ENCODE measurements around the gene VPS33B.
A peak's percentile ranks its signal among the peaks of the same experiment; 100 is the strongest.
"Not testable (repeated sequence)": the region's sequence is repeated elsewhere in the genome, so short reads cannot be mapped to it uniquely, and the experiment has no call there.

VPS33B gene

DNA sequence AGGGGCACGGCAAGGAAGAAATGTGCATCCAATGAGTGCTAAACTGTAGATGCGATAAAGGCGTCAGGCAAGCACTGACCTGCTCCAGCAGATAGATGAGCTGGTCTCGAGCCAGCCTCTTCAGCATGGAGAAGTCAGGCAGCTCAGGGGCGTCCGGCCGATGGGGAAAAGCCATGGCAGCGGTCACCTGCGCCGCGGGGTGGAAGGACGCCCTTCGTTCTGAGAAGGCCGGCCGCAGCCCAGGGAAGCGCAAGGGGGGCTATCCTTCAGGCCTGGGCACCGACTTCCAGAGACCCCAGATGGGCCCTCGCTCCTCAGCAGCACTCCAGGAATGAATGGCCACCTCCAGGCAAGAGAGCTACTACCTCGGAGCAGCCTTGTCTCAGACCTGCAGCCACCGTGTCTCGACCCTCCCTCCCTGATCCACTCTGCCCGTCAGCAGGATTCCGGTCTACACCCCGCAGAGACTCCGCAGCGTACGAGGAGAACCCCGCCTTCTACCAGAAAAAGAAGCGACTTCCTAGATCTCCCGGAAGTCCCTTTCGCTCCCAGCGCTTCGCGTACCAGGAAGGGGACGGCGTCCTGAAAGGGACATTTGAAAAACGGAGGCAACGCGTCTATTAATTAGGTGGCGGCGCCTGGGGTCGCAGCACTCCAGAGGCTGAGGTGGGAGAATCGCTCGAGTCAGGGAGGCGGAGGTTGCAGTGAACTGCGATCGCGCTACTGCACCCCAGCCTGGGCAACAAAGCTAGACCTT is at the start of gene VPS33B:
TSS of gene VPS33B (minus strand) at position 520 of the 757 bp plus-strand sequence. CDS start at position 175, 345 bp downstream.
- peak; percentile 91 for DNase-seq

DNA sequence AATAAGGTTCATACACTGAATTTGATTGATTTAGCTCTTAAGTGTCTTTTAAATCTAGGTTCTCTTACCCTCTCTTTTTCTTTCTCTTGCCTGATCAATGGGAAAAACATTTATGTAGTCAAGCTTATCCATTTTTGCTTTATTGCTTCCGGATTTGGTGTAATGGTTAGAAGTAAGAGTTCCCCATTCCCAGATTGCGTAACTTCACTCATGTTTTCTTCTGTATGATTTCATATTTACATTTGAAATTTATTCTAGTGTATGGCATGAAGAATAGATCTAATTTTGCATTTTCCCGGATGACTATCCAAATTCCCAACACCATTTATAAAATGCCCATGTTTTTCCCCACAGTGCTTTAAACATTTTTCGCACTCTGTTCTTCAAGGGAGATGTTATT is 49.8 kb upstream of the VPS33B start:
- no peak for DNase-seq

DNA sequence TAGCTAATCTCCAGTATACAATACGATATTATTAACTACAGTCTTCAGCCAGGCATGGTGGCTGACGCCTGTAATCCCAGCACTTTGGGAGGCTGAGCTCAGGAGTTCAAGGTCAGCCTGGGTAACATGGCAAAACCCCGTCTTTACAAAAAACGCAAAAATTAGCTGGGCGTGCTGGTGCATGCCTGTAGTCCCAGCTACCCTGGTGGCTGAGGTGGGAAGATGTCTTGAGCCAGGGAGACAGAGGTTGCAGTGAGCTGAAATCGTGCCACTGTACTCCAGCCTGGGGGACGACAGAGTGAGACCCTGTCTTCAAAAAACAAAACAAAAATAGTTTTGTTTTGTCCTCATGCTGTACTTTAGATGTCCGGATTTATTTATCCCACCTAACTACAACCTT is 48.5 kb upstream of the VPS33B start:
- no peak for DNase-seq

- DNase-seq: no peak
Observed at GRCh38 chr15:91068966-91069365, 46.6 kb upstream of the VPS33B start.

GRCh38 chr15:91068436-91068835 is 46.0 kb upstream of the VPS33B start:
- no peak for DNase-seq

DNA sequence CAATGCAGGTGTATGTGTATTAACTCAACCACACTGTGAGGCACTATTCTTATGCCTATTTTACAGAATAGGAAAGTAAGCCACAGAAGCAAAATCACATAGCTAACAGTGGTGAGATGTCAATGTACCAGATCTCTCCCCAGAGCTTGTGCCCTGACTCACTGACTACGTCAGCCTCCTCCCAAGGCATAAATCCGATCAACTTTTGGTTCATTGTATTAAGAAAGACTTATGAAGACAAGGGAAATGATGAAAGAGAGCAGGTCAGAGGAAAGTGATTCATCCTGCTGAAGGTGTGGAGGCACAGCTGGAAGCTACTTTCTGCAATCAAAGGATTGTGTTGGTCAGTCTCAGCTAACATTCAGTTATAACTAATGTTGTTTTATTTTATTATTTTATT is 44.6 kb upstream of the VPS33B start:
- DNase-seq: no peak

DNA sequence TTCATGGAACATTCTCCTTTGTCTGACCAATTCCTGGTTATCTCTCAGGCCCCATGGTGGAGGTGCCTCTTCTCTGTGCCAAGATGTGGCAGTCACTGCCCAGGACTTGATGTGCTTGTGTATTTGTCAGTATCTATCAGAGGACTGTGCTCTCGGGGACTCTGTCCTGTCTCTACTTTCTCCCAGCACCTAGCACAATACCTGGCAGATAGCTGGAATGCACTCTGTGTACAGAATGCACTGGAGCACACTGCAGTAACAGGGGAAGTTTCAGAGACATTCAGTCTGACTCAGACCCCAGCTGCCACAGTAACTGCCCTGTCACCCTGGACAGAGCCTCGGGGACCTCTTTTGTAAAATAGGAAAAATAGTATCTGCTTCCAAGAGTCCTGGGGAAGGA is 43.1 kb upstream of the VPS33B start:
- no peak for DNase-seq

DNA sequence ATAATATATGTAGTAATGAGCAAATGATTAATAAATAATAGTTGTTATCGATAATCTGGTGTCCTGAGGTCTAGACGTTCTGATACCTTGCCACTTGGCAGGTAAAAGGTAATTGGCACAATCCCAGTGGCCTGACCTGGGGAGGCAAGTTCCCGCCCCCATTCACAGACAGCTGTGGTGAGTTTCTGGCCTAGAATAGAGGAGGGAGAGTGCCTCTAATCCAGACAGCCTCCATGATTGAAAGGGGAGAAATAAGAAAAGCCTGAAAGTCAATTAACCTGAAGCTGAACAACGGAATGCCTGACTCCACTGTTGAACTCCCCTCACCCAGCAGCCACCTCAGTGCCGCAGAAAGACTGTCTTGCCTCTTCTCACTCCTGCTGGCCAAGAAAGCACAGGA is 39.6 kb upstream of the VPS33B start:
- no peak for DNase-seq

- DNase-seq: no peak
Observed at GRCh38 chr15:91061230-91061629, 38.8 kb upstream of the VPS33B start.

DNA sequence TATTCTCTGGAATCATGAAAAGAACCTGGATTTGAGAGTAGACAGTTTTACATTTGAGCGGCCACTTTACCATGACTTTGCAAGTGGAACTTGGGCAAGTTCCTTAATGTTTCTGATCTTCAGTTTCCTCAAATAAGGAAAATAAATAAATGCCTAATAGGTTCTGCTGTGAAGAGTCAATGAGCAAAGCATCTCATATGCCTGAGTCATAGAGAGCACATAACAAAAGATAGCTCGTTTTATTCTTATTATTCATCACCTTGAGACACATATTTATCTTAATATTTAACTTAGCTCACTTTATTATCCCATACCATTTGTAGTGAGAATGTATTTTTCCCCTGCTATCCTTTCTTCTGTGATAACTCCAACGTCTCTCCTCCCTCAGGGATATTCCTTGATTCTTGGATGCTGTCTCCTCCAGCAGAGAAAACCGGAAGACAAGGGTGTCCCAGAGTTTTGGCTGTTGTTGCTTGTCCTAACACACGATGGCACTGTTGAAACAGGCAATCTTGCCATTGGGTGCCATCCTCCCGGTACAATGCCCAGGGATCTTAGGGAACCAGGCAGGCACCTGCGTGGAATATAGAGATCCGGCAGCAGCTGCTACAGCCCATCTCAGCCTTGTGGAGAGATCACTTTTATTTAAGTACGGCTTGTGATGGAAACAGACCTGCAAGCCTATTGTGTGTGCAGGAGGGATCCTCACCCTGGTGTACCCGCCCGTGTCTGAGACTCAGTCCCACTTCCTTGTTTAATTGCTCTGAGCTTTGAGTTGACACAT is 33.3 kb upstream of the VPS33B start:
- peak; percentile 53 for DNase-seq

GRCh38 chr15:91054816-91055215 is 32.4 kb upstream of the VPS33B start:
- DNase-seq: no peak

DNA sequence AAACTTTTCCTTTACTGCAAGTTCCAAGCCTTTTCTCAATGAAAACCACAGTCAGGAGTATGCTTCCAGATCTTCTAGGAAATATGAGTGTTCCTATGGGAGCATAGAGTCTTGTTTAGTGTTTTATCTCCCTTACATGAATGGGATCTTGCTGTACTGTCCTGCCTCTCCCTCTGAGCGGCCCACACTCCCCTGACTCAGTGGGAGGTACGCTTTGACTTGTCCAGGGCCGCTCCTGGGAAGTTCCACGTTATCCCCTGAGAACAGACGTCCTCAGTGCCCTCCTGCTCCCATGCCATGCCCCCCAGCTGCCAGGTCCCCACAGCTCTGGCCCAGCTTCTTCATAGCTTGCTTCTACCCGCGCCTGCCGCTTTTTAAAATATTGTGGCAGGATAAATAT is 28.9 kb upstream of the VPS33B start:
- no peak for DNase-seq

GRCh38 chr15:91050128-91050455 is 27.7 kb upstream of the VPS33B start:
- no peak for DNase-seq

DNA sequence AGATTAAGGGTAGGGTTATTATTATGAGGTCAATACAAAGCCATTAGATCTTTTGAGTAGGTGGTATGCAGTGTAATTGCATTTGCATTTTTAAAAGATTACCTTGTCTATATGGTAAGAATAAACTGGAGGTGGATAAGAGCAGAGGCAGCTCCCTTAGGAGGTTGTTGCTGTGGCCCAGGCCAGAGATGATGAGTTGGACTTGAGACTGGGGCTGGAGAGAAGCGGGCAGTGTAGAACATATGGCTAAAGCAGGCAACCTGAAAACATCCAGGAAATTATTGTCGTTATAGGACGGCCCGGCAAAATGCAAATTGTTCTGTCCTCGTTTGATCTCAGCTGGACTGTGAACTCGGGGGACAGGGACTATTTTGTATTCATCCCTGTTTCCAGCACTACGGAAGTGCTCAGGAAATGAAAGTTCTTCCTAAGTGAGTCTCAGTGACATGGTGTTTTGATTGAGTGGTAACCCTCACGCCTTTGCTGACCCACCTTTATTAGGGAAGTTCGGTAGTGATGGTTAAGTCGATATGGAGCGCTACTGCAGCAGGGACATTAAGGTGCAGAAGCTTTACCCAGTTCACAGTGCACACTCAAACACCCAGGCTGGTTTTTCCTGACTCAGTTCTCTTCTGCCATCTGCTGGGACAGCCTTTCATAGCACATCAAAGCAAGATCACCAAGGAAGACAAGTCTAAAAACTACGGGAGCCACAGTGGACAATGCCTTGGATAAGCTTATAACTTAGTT is 27.2 kb upstream of the VPS33B start:
- peak; percentile 65 for DNase-seq

GRCh38 chr15:91047545-91048199 is 25.3 kb upstream of the VPS33B start:
- peak; percentile 16 for DNase-seq

- not testable (repeated sequence) for DNase-seq
Observed at GRCh38 chr15:91046056-91046455, 23.7 kb upstream of the VPS33B start.

DNA sequence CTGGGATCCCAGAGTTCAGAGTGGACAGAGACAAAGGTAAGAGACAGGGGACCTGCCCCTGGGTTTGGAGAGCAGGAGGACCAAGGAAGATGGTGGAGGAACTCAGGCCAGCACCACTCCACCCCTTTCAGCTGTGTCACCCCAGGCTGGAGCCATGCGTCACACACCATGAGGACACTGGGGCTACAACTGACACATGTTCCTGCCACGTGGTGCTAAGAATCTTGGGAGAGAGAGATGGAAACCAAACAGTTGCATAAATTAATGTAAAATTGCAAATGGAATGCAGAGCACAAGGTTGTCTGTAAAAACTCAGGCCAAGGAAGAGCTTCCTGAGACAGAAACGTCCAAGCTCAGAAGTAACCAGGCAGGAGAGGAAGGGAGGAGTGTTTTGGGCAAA is 22.7 kb upstream of the VPS33B start:
- DNase-seq: no peak

GRCh38 chr15:91043202-91043874 is 20.9 kb upstream of the VPS33B start:
- DNase-seq: no peak

GRCh38 chr15:91040856-91041255 is 18.5 kb upstream of the VPS33B start:
- no peak for DNase-seq

DNA sequence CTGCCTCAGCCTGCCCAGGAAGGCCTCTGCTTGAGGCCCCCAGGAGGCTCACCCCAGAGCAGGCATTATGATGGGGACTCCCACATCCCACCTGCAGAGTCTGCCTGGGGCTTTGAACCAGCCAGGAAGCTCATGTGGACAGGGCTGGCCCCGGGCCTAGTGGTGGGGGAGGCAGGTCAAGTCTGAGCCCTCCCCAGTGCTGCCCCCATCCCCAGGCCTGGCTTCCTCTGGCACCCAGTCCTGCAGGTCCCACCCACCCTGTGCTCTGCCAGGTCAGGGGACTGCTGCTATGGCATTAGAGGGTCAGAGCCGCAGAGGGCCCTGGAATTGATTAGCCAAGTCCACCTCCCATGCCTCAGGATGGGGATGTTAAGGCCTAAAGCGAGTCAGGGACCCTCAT is 17.6 kb upstream of the VPS33B start:
- DNase-seq: no peak

DNA sequence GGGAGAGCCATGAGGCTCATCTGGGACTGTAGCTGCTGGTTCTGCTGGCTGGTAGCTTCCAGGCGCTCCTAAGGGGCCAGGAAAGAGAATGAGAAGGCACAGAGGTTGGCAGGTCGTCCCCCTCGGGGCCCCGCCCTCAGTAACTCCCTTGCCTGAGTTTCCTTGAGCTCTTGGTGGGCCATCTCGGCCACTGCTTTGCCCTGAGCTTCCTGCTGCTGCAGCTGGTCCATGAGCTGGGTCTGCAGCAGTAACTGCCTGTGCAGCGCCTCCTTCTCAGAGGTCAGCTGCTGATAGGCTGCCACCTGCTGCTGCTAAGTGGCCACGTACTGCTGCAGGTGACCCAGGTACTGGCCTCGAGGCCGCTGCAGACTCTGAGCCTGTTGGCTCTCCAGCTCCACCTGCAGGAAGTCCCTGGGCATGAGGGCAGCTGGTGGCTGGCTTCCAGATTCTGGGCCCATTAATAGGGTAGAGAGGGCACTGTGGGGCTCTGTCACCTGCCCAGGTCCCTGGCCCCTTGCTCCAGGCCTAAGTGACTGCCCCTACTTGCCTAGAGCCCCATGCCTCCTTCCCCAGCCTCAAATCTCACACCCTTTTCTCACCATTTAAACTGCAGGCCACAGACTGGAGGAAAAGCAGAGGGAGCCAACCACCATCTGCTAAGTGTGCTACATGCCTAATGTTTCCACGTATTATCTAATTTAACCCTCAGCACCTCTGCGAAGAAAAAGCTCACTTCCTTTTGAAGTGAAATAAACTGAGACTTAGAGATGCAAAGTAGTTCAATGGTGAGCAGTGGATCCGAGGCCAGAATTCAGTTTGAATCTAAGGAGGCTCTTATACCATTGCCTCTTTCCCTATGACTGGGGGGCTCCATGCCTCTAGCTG is 10.8 kb upstream of the VPS33B start:
- DNase-seq: peak; percentile 62

- DNase-seq: no peak
Observed at GRCh38 chr15:91031796-91032195, 9.4 kb upstream of the VPS33B start.

All from activated CD4-positive, alpha-beta T cell treated with anti-CD3 and anti-CD28 coated beads, Interleukin-10, Interleukin-2, amounts not matched to agents 100 ng/mL and 50 ng/mL, durations not matched to agents 16 hours and 8 hours (primary cell).